ENCODE measurements around the gene CPED1.
"Not testable (repeated sequence)": the region's sequence is repeated elsewhere in the genome, so short reads cannot be mapped to it uniquely, and the experiment has no call there.

The CPED1 gene

DNA sequence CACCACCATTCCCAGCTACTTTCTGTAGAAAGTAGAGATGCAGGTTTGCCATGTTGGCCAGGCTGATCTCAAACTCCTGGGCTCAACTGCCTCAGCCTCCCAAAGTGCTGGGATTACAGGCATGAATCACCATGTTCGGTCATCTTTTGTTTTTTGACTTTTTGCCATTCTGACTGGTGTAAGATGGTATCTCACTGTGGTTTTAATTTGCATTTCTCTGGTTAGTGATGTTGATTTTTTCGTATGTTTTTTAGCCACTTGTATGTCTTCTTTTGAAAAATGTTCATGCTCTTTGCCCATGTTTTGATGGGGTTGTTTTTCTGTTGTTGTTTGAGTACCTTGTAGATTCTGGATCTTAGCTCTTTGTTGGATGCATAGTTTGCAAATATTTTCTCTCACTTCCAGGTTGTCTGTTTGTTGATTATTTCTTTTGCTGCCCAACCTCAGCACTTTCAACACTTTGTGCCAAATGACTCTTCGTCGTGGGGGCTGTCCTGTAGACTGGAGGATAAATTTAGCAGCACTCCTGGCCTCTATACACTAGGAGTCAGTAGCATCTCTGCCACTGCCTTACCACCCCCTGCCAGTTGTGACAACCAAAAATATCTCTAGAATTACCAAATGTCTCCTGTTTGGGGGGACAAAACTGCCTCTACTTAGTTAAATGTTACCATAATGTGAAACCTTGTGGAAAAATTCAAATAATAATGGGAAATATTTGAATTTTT is 6.5 kb upstream of the CPED1 start:
- no peak for DNase-seq

DNA sequence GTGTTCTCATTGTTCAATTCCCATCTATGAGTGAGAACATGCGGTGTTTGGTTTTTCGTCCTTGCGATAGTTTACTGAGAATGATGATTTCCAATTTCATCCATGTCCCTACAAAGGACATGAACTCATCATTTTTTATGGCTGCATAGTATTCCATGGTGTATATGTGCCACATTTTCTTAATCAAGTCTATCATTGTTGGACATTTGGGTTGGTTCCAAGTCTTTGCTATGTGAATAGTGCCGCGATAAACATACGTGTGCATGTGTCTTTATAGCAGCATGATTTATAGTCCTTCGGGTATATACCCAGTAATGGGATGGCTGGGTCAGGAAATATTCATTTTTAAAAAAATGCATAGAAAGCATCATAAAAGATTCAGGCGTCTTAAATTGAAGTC is 4.9 kb upstream of the CPED1 start:
- not testable (repeated sequence) for DNase-seq

DNA sequence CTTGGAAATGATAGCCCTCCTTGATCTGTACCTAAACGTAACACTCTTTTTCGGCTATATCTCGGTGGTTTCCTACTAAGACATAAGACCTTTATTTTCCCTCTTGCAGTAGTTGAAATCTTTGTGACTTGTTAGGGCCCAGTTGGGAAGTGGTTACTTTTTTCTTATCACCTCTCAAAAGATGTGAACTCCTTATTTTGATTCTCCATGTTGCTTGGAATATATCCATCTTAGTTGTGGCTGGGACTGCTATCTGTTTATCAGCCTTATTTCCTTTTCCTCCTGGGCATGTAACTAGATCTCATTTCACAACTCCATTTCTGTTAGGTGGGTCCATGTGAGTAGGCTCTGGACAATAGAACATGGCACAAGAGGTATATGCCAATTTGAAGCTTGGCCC is 4.1 kb upstream of the CPED1 start:
- no peak for DNase-seq

DNA sequence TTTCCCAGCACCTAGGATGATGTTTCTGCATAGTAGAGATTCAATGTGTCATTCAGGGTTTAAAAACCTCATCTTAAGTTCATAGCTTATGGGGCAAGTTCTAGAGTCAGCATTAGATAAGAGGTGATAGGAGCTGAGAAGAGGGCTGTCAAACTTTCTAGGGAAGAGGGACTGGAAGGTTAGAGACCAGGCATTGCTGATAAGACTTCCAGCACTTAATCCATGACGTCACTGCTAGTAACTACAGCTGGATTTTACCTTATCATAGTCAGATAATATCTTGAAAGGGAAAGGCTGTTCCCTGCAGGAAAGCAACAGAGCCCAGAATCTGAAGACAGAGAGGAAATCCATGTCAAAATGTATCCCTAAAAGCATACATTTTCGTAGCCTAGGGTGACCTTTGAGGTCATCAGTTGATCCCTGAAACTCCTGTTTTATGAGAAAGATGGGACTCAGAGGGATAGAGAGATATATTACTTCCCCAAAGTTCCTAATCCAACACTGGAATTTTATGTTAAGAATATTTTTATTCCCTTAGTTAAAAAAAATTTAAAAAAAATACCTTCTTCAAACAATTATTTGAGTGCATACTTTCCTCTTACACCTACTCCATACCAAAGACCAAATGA is 3.3 kb upstream of the CPED1 start:
- DNase-seq, result no peak

DNA sequence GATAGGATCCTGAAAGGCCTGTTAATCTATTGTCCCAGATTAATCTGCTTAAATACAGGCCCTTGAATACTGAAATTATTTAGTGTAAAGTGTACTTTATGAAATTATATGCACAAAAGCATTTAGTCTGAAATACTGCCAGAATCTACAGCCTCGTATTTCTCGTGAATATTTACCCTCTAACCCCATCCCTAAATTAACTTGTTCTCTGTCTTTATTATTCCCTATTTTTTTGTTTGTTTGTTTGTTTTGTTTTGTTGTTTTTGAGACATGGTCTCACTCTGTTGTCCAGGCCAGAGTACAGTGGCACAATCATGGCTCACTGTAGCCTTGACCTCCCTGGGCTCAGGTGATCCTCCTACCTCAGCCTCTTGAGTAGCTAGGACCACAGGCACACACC is 2.7 kb upstream of the CPED1 start:
- DNase-seq, result no peak

DNA sequence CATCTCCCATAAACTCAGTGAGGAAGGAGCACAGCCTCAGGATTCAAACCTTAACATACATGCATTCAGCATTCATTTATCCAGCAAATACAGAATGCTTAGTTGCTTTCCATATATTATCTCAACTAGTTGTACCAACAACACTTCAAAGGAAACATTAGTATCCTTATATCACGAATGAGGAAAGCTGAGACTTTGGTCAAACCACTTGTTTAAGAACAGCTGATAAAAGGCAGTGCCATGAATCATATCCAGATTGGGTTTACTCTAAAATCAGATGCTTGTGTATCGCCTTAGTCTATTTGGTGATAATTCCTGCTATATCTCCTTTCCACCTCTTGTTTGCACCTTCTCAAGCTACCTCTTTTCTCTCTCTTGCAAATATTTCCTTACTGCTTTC is 1.9 kb upstream of the CPED1 start:
- no peak for DNase-seq

DNA sequence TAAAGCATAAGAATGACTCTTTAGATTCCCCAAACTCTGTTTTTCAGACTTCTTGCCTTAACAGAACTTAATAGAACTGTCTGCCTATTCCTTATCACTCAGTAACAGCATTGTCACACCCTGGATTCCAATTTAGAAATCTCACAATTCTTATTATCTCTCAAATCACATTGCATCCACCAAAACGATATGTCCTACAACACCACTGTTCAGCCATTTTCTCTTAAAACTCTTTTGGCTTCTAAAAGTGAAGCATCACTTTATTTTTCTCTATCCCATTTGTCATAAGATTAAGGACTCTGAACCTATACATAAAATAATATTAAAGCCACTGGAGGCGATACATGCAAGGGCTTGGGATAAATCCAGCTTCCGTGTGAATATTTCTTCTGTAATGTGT is 1.2 kb upstream of the CPED1 start:
- DNase-seq, result no peak

DNA sequence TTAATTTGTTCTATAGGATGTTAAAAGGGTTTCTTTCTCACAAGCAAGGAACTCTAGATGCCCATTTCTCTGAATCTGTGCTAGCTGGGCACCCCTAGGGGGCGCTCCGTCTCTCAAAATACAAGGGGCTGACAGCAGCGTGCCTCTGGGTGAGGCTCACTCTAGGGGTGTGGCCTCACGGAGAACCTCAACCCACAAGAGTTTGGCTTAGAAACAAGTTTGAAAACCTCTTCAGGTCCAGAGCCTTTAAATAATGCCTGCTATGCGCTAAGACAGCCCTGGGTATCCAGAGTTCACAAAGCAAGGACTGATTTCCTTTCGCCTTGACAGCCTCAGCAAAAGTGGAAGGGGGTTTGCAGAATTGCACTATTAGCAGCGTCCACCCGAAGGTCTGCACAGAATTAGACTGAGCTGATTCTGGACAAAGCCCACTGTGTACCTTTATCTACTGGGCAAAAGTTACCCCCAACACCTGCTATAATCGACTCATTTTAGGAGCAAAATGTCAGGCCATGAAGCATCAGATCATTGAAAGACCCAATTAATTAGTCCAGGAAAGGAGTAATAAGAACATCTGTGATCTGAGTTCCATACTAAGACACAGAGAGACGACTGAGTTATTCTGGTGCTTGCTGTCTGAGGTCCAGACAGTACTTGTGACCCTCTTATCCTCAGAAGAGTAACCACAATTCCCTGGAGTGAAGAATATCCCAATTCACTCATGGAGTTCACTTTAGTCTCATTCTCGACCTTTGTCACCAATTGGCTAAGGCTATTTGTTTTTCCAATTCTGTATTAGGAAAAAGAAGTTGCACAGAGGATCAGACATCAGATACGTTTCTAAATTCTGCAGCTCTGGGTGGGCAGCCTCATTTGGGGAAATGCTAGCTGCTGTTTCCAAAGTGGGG is 574 bp upstream of the CPED1 start:
- no peak for DNase-seq

DNA sequence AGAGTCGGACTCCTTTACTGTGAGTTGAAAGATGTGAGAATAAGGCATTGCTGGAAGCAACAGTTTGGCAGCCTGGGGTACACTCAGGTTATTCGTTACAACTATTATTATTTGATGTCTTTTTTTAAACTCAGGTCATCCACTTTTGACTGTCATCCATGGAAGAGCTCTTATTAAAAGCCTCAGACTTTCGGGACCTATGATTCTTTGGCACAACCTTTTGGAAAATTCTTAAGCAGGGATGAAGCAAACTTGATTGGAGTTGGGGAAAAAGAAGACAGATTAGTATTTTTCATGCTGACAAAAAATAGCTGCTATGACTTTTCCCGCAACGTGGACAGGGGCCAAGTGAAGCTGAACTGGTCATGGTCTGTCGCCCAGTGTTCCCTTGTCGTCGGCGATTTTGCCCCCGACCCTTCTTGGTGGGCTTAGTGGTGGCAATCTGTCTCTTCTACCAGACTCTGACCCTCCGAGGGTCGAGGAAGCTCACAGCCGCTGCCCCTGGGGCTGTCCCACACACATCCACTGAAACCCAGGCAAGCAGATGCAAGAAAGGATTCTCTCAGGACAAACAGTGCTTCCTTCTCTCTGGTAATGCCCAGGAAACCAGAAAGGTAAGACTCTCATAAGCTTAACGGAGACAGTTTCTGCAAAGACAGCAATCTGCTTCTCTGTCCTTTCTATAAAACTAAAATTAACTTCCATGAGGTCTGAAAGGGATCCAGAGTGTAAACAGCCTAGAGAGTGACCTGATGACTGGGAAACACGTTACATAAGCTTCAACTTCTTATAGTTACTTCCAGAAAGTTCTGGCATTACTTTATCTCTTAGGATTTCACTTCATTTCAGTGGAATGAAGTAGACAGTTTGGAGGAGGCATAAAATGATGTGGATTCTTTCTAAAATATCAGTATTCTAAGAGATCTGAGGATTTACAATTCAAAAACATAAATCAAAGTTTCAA is 1.0 kb downstream of the CPED1 start:
- no peak for DNase-seq

DNA sequence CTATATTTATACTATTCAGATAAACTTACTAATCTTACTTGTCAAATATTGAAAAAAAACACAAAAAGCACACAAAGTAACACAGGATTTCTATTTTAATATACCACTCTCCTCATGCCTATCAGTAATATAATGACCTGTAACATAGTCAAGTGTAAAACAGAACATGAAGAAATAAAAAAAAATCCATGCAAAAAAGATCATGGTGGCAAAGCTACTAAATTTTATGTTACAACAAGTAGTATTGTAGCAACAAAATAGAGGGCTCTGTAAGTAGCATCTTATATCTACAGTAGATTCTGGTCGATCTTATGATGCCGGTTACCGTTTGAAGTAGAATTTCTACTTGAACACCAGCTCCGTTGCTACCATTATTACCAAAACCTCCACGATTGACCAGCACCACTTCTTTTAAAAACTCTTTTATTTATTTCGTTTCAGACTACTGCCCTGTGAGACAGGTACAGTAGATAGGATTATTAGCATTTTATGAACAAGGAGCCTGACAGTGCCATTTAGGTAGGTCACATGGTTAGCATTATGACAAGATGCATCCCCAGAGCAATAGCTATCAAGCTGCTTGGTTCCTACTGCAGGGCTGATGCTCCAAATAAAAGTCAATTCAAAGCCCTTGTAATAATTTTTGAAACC is 2.1 kb downstream of the CPED1 start:
- no peak for DNase-seq

DNA sequence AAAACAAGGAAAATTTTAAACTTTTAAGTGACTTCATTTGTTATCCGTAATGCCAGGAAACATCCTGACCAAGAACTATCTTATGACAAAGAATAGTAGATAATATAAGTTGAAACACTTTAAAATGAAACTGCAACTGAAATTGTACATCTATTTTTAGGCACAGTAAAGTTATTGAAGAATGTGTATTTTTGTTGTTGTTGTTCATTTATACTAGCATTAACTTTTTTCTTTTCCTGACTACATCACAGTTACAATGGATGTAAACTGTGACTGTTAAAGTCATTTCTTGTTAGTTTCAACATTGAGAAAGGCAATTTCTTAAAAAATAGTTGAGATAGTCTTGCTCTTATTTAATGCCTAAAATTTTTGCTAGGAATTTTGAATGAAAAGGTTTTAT is 2.6 kb downstream of the CPED1 start:
- DNase-seq, result no peak

DNA sequence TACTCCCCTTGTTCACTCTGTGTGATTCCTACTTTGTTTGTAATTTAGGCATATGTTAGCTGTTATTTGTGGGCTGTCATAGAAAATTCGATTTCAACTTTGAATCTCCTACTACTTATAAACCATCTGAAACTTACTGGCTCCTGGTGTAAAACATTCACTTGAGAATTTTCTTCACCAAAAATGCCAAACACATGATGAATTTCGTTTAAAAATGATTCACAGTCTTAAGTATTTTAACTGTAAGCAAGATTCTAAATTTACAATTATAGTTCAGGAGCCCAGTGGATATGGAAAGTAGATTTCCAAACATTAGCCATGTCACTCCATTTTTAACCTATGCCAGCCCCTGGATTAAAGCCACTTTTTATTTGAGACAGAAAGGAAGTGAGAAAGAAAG is 3.1 kb downstream of the CPED1 start:
- no peak for DNase-seq

DNA sequence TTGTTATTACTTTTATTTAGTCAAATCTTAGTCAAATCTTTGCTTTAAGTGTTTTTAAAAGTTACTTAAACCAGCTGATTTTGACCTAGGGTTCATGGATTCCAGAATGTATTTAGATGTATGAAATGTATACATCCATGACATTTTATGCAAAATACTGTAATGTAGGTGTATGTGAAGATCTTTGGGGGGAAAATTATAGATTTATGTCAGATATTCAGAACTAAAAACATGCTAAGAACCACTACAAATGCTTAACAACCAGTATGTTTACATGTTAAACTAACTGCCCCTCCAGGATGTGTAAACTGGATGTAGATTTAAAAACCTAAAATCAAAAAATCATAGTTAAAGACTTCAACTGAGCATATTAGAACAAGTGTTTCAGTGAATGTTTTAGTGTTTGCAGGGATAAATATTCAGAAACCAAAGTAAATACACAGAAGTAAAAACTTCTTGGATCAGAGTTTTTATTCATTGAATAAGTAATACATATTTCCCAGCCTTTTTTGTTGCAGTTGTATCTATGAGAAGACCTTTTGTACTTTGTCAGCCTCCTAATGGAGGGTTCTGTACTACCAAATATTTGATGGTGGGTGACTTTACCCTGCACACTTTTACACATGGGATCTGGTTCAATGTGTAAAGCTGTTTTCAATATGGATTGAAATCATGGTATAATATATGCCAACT is 3.9 kb downstream of the CPED1 start:
- DNase-seq, result no peak

DNA sequence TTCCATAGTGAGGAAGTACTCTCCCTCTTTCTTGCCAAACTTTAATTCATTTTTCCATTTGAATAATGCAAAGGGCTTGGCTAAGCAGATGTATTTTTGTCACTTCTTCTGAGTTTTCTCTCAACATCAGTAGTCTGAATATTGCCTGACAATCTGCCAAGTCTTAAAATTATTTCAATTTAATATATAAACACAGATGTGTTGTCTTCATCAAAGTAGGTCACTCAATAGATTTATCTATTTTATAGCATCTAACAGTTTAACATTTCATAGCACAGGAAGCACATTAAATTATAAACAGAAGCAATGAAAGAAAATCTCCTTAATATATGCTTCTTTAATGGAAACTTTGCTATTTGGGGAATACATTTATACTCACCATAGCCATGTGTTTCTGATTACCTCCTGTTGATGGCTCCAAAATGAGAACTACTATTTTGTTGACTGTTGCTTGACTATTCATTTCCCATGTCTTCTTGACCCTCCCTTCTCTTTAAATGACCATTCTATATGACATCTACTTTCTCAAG is 4.5 kb downstream of the CPED1 start:
- no peak for DNase-seq

DNA sequence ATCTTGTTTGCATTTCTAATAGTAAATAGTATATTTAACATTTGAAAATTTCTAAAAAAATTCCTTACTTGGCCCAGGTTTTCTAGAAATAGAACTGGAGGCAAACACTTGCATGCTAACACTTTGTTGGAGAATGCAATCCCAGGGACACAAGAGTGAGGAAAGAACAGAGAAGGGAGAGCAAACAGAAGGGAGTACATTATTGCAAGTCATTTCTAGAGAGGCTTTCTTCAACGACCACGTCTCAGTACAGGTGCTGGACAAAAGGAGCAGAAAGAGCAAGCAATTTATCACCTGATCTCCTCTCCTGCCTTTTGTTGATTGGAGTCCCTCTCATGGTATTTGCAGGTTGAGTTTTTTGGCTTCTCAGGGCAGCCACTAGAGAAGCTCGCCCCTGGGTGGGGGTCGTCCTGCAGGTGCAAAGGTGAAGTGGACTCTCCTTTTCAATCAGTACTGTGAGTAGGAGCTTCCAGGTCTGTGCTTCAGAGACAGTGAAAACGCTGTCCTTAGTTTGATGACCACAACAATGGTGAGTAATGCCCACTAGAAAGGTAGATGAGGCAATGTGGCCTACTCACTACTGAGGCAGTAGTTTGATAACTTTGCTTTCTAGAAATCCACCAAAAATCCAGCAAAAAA is 5.2 kb downstream of the CPED1 start:
- no peak for DNase-seq

DNA sequence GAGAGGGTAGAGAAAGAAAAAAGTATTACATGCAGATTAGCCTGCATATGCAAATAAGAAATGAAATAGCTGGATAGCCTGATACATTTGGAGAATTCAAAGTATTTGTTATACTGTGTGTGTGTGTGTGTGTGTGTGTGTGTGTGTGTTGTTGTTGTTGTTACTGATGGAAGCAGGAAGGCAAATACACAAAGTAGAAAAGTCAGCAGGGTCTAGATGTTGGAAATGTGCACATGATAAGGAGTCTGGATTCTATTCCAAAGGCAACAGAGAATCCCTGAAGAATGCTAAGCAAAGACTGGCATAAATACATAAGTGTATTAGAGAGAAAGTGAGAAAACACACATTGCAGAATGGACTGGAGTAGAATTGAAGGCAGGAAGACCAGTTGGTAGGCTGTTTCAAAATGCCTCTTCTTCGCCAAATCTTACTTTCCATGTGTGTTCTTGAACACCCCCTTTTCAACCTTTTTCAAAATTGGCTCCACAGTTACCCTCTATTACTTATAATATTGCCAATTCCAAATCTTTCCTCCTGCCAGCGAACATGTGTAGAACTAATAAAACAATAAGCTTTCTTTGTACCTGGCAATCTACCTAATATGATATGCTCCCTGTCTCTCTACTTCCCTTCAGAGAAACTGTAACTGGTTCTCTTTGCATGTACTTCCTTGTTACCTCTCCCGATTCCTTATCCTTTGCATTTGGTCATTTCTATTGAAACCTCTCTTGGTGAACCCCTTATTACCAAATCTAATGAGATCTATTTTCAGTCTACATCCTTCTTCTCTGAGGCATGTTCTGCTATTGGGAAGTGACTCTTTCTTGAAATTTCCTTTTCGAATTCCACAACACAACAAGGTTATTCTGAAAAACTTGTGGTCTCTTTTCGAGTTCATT is 6.2 kb downstream of the CPED1 start:
- DNase-seq, result no peak

DNA sequence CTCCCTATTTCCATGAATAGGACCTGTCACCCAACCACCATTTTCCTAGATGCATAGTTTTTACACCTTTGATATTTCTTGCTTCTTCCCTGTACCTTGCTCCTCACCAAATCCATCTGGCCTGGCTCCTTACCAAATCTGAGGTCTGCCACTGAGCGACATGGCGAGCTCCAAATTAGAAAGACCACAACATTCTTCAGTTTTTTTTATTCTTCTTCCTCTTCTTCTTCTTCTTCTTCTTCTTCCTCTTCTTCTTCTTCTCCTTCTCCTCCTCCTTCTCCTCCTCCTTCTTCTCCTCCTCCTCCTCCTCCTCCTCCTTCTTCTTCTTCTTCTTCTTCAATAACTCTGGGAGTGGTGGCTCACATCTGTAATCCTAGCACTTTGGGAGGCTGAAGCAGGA is 7.1 kb downstream of the CPED1 start:
- no peak for DNase-seq

DNA sequence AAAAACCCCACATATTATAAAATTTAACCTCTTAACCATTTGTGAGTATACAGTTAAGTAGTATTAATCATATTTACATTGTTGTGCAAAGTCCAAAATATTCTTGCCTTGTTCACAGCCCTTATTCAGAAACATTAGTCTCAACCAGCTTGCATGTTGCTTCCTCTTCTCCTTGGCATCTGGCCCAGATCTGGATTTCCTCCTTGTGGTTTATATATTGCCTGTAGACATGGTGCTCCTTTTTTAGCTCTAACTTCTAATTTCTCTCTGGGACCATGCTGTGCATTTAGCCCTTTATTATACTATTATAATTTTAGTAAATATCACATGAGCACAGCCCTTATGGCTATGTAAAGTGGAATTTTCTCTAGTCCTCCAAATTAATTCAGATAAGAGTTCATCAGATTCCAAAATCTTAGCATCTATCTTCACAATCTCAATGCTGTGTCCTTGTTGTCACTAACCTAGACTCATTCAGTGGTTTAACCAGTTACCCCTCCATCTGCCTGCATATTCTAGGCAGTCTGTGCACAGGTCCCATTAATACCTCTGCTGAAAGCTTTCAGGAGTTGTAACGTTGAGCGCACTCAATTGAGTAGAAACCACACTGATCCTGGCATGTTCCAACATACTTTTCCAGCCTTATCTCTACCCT is 7.9 kb downstream of the CPED1 start:
- no peak for DNase-seq

DNA sequence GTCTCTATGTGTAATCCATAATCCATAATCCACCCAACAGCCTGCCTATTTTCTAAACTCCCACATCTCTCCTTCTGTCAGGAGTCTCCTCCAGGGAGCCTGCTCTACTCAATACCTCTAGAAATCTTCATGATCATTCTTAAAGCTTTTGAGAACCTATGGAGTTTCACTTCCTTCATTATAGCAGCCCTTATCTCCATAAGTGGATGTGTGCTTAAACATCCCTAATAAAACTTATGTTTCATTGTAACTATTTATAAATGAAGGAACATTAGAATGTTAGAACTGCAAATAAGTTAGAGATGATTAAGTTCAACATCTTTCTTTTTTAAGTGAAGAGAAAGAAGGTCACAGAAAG is 8.5 kb downstream of the CPED1 start:
- DNase-seq, result no peak

All from NCI-H1436 treated with DMSO at 0.1 percent for 48 hours (cell line).